ENCODE data around the gene ABCA4. TPM values are rescaled to one million over a fixed set of nuclear protein-coding genes. Genes with fewer than 3 reads are reported as not detected.

ABCA4 gene
- polyA plus RNA-seq, 1 experiment, result 0.17 TPM

DNA sequence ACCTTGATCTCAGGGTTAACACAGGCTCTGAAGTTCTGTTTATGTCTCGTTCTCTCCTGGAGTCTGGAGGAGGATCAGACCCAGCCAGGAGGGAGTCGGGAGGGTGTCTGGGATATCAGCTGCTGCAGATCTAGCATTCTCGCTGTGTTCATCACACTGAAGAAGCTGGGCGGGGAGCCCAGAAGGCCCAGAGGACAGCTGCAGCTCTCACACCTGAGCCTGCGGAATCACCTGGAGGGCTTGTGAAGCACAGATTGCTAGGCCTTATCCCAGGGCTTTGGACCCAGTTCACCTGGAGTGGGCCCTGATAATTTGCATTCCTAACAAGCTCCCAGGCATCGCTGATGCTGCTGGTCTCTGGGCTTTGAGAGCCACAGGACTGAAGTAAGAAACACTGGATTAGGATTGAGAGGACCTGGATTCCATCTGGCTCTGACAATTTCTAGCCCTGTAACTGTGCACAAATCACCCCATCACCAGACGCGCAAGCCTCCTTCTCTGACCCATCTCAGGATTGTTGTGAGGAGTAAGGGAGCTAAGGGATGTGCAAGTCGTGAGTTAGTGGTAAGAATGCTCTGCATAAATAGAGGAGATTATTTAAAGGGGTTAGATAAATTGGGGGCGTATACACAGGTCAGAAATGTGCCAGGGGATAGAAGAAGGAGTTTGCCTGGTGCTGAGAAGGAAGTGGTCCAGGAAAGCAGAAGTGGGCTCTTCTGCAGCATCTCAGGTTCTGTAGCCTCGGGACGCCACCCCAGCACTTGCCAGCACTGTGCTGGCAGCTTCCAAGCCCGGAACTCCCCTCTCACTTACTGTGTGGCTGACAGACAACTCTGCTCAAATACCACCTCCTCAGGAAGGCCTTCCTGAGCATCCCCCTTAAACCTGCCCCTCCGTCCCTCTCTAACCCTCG is 19.1 kb downstream of the ABCA4 start:
- no peak for DNase-seq (ENCODE audit: low read depth, low spot score)
- CTCF ChIA-PET, result interaction anchor here (1.1 to 1.3 kb wide), 3 partner anchors 57 to 76 kb away, joined by 3 read pairs; no protein-coding TSS in a partner anchor
- Histone ChIP-seq H3K27ac (ENCODE audit: low read depth, low read length) (no peak overlapping the region), H3K4me3 (ENCODE audit: low read depth, low read length) (no peak overlapping the region), H3K9me3 (ENCODE audit: control insufficient read depth, insufficient read depth, low read length) (no peaks in the 10 kb centered on the region), H3K27me3 (ENCODE audit: control insufficient read depth, insufficient read depth, low read length) (peaks cover 3% of the 10 kb centered on the region)
- POLR2A ChIA-PET, result no interaction called here
- TF ChIP-seq, protein P1, sequence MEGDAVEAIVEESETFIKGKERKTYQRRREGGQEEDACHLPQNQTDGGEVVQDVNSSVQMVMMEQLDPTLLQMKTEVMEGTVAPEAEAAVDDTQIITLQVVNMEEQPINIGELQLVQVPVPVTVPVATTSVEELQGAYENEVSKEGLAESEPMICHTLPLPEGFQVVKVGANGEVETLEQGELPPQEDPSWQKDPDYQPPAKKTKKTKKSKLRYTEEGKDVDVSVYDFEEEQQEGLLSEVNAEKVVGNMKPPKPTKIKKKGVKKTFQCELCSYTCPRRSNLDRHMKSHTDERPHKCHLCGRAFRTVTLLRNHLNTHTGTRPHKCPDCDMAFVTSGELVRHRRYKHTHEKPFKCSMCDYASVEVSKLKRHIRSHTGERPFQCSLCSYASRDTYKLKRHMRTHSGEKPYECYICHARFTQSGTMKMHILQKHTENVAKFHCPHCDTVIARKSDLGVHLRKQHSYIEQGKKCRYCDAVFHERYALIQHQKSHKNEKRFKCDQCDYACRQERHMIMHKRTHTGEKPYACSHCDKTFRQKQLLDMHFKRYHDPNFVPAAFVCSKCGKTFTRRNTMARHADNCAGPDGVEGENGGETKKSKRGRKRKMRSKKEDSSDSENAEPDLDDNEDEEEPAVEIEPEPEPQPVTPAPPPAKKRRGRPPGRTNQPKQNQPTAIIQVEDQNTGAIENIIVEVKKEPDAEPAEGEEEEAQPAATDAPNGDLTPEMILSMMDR (IDR thresholded peaks at IDR 0.05; ENCODE audit: low read depth, low read length), result no peak

DNA sequence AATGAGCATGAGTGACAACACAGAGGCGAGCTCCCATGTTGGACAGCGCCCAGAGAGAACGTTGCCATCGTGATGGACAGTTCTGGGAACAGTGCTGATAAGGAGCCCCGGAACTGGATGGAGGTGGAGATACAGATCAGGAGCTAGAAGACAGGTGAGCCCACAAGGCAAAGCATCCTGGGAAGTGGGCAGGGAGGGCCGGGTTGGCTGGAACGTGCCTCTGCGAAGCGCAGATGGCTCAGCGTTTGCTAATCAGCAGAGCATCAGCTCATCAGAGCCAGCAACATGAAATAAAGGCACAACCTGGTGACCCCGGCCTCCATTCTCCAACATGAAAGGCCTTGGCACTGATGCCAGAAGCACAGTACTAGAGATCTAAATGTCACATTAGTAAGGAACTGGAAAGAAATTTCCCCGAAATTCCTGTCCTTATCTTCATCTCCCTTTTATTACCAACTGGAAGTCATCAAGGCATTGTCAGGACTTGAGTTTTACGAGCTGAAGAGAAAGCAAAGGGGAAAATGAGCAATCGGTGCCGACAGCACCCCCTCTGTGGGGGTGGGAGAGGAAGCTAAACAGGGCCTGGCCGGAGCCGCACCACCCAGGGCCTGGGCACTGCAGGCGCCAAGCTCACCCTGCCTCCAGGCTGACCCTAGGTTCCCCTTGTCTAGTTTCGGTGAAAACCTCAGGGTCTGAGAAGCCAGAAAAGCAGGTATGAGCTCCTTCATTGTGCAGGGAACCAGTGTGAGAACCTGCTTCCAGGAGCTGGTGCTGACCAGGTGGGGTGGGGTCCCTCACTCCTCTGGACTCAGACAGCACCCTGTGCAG is 19.9 kb downstream of the ABCA4 start:
- POLR2A ChIA-PET, result no interaction called here
- no peak for DNase-seq (ENCODE audit: low read depth, low spot score)
- CTCF ChIA-PET, result interaction anchor here (0.8 to 1.3 kb wide), 4 partner anchors 38 to 75 kb away, joined by 3 read pairs; no protein-coding TSS in a partner anchor

DNA sequence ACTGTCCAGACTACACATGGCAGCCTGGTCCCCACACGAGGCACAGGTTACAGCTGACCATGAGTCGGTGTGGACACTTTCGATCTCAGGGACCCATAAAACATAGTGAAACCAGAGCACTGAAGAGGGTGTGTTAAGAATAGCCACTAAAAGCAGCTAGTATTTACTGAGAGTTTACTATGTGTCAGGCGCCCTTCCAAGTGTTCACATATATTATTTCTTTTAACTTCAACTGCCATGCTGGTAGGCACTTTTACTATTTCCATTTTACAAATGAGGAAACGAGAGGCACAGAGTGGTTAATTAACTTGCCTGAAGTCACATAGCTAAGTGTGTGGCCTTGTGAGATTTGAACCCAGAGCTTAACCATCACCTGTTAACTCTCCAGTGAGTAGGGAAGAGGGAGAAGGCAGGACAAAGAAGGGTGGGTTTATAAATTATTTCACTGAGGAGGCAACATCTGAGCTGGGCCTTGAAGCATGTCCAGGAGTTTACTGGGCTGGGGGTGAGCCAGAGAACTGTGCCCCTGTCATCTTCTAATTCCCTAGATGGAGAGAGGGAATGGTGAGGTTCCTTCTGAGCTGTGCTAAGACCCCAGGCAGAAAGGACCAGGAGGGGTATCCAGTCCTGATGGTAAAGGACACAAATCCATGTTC is 20.7 kb downstream of the ABCA4 start:
- Histone ChIP-seq H3K27me3 (ENCODE audit: control insufficient read depth, insufficient read depth, low read length) (peaks cover 3% of the 10 kb centered on the region), H3K4me3 (ENCODE audit: low read depth, low read length) (no peak overlapping the region), H3K9me3 (ENCODE audit: control insufficient read depth, insufficient read depth, low read length) (no peaks in the 10 kb centered on the region), H3K27ac (ENCODE audit: low read depth, low read length) (no peak overlapping the region)
- POLR2A ChIA-PET, result no interaction called here
- DNase-seq (ENCODE audit: low read depth, low spot score), result no peak
- TF ChIP-seq, protein P1 (IDR thresholded peaks at IDR 0.05; ENCODE audit: low read depth, low read length), result no peak
- CTCF ChIA-PET, result interaction anchor here (0.8 to 1.3 kb wide), 5 partner anchors 37 to 235 kb away, joined by 3 read pairs; no protein-coding TSS in a partner anchor

More for the DNA sequence above, 19.9 kb downstream of the ABCA4 start:
- peaks cover 3% of the 10 kb centered on the region for H3K27me3 ChIP-seq (ENCODE audit: control insufficient read depth, insufficient read depth, low read length)
- no peak overlapping the region for H3K27ac ChIP-seq (ENCODE audit: low read depth, low read length)
- TF ChIP-seq, protein P1 (IDR thresholded peaks at IDR 0.05; ENCODE audit: low read depth, low read length), result no peak
- H3K4me3 ChIP-seq (ENCODE audit: low read depth, low read length), result no peak overlapping the region
- H3K9me3 ChIP-seq (ENCODE audit: control insufficient read depth, insufficient read depth, low read length), result no peaks in the 10 kb centered on the region

DNA sequence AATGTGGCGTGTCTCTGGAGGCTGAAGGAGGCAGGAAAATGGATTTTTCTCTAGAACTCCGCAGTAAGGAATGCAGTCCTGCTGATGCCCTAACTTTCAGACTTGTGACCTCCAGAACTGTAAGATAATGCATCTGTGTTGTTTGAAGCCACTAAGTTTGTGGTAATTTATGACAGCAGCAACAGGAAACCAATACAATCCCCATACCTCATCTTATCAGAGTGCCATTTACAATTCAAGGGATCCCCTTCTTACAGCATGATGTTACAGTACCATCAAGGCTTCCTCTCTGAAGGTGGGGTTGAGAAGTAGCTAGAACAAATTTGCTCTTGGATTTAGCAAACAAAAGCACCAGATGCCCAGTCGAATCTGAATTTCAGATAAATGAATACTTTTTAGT is 21.6 kb downstream of the ABCA4 start:
- peaks cover 3% of the 10 kb centered on the region for H3K27me3 ChIP-seq (ENCODE audit: control insufficient read depth, insufficient read depth, low read length)
- ChIA-PET POLR2A (no interaction called here), CTCF (no interaction called here)
- TF ChIP-seq, protein P1 (IDR thresholded peaks at IDR 0.05; ENCODE audit: low read depth, low read length), result no peak
- H3K27ac ChIP-seq (ENCODE audit: low read depth, low read length), result no peak overlapping the region
- no peaks in the 10 kb centered on the region for H3K9me3 ChIP-seq (ENCODE audit: control insufficient read depth, insufficient read depth, low read length)
- no peak overlapping the region for H3K4me3 ChIP-seq (ENCODE audit: low read depth, low read length)
- DNase-seq (ENCODE audit: low read depth, low spot score), result no peak
